HG03520 (cell line): ENCODE measurements around the gene CPLX3.

Experiments used
- ATAC-seq: cut with Tn5 transposase; IDR thresholded peaks from one replicate; pipeline ENCODE4 v1.9.1; 2021; ENCODE audit warnings: mild to moderate bottlenecking, moderate library complexity; ENCODE audit not compliant: unreplicated experiment

Gene CPLX3

GRCh38 chr15:74788042-74788682 is 38.3 kb upstream of the CPLX3 start:
- no peak for ATAC-seq

- no peak for ATAC-seq
Measured at GRCh38 chr15:74788683-74789151, 37.7 kb upstream of the CPLX3 start.

GRCh38 chr15:74789171-74789631 is 37.2 kb upstream of the CPLX3 start:
- ATAC-seq = no peak

GRCh38 chr15:74789741-74790079 is 36.7 kb upstream of the CPLX3 start:
- ATAC-seq = no peak

- no peak for ATAC-seq
Measured at GRCh38 chr15:74790080-74790916, 36.1 kb upstream of the CPLX3 start.

GRCh38 chr15:74791007-74791406 is 35.4 kb upstream of the CPLX3 start:
- ATAC-seq = no peak

GRCh38 chr15:74791667-74792066 is 34.8 kb upstream of the CPLX3 start:
- ATAC-seq = no peak

GRCh38 chr15:74792227-74793016 is 34.0 kb upstream of the CPLX3 start:
- no peak for ATAC-seq

GRCh38 chr15:74793135-74794028 is 33.0 kb upstream of the CPLX3 start:
- ATAC-seq = no peak

GRCh38 chr15:74794248-74794969 is 32.0 kb upstream of the CPLX3 start:
- no peak for ATAC-seq

GRCh38 chr15:74794970-74795349 is 31.5 kb upstream of the CPLX3 start:
- ATAC-seq = no peak

GRCh38 chr15:74795966-74796625 is 30.3 kb upstream of the CPLX3 start:
- ATAC-seq = no peak

- no peak for ATAC-seq
Measured at GRCh38 chr15:74798388-74799254, 27.8 kb upstream of the CPLX3 start.

- no peak for ATAC-seq
Measured at GRCh38 chr15:74799255-74799855, 27.1 kb upstream of the CPLX3 start.

GRCh38 chr15:74799856-74800558 is 26.4 kb upstream of the CPLX3 start:
- ATAC-seq = peak; percentile 82

GRCh38 chr15:74800559-74801094 is 25.8 kb upstream of the CPLX3 start:
- ATAC-seq = no peak
